Brain pericyte (primary cell): ENCODE measurements around the gene OR10V1.
"Not testable (repeated sequence)": the region's sequence is repeated elsewhere in the genome, so short reads cannot be mapped to it uniquely, and the experiment has no call there.

ENCODE experiments used
- DNase-seq: peaks from one replicate; pipeline ENCODE4 v3.0.0-alpha.2; 2012; ENCODE audit warnings: low read depth, low spot score

OR10V1 gene

GRCh38 chr11:59710136-59710847 is 3.4 kb downstream of the OR10V1 start:
- no peak for DNase-seq

- DNase-seq, result no peak
Observed at GRCh38 chr11:59708537-59708936, 5.1 kb downstream of the OR10V1 start.

- no peak for DNase-seq
Observed at GRCh38 chr11:59707371-59707770, 6.3 kb downstream of the OR10V1 start.

- DNase-seq, result no peak
Observed at GRCh38 chr11:59706518-59707285, 6.9 kb downstream of the OR10V1 start.

GRCh38 chr11:59705294-59705693 is 8.4 kb downstream of the OR10V1 start:
- no peak for DNase-seq

GRCh38 chr11:59703515-59703914 is 10.1 kb downstream of the OR10V1 start:
- DNase-seq, result not testable (repeated sequence)

- DNase-seq, result not testable (repeated sequence)
Observed at GRCh38 chr11:59700157-59700556, 13.5 kb downstream of the OR10V1 start.

- DNase-seq, result no peak
Observed at GRCh38 chr11:59698506-59698905, 15.1 kb downstream of the OR10V1 start.

- DNase-seq, result no peak
Observed at GRCh38 chr11:59692915-59693314, 20.7 kb downstream of the OR10V1 start.

- no peak for DNase-seq
Observed at GRCh38 chr11:59691156-59691555, 22.5 kb downstream of the OR10V1 start.

- DNase-seq, result no peak
Observed at GRCh38 chr11:59689015-59689414, 24.6 kb downstream of the OR10V1 start.

- not testable (repeated sequence) for DNase-seq
Observed at GRCh38 chr11:59681260-59681725, 32.4 kb downstream of the OR10V1 start.

- peak; percentile 31 for DNase-seq
Observed at GRCh38 chr11:59680287-59681154, 33.1 kb downstream of the OR10V1 start.

- no peak for DNase-seq
Observed at GRCh38 chr11:59679347-59679746, 34.3 kb downstream of the OR10V1 start.

GRCh38 chr11:59678813-59679165 is 34.9 kb downstream of the OR10V1 start:
- DNase-seq, result no peak

- no peak for DNase-seq
Observed at GRCh38 chr11:59678118-59678812, 35.4 kb downstream of the OR10V1 start.

- no peak for DNase-seq
Observed at GRCh38 chr11:59676205-59676604, 37.4 kb downstream of the OR10V1 start.

- DNase-seq, result no peak
Observed at GRCh38 chr11:59674291-59674690, 39.4 kb downstream of the OR10V1 start.

GRCh38 chr11:59673291-59673690 is 40.4 kb downstream of the OR10V1 start:
- DNase-seq, result no peak

GRCh38 chr11:59671471-59671870 is 42.2 kb downstream of the OR10V1 start:
- DNase-seq, result no peak

GRCh38 chr11:59669611-59670009 is 44.0 kb downstream of the OR10V1 start:
- peak; percentile 30 for DNase-seq
